RWPE2 (cell line): ENCODE measurements around the gene ALK.

ENCODE experiments used
- ATAC-seq: fragments of 200-7000 bp; cut with Tn5 transposase; 3 replicates; pipeline ENCODE4 v1.9.1; 2021; ENCODE audit warnings: low read depth
- DNase-seq: peaks from one replicate; pipeline ENCODE4 v3.0.0-alpha.2; 2020; ENCODE audit warnings: low spot score
- H3K27ac ChIP-seq: fragments of 450-650 bp; 2 replicates; pipeline ENCODE4 v1.5.1; 2017; ENCODE audit warnings: mild to moderate bottlenecking; ENCODE audit not compliant: poor library complexity, severe bottlenecking
- H3K27me3 ChIP-seq: fragments of 250-450 bp; sonication (Bioruptor Pico); 2 replicates; pipeline ENCODE4 v1.5.1; 2021; ENCODE audit warnings: mild to moderate bottlenecking, moderate library complexity; ENCODE audit not compliant: insufficient read depth, poor library complexity, severe bottlenecking
- H3K36me3 ChIP-seq: fragments of 250-450 bp; sonication (Bioruptor Pico); 2 replicates; pipeline ENCODE4 v1.5.1; 2020; ENCODE audit warnings: low read depth, mild to moderate bottlenecking, moderate library complexity
- H3K4me1 ChIP-seq: fragments of 250-450 bp; sonication (Bioruptor Pico); 2 replicates; pipeline ENCODE4 v1.5.1; 2021; ENCODE audit warnings: mild to moderate bottlenecking, moderate library complexity; ENCODE audit not compliant: insufficient read depth, poor library complexity, severe bottlenecking
- H3K4me3 ChIP-seq: fragments of 250-450 bp; sonication (Bioruptor Pico); 2 replicates; pipeline ENCODE4 v1.5.1; 2021; ENCODE audit warnings: mild to moderate bottlenecking, moderate library complexity; ENCODE audit not compliant: severe bottlenecking
- H3K9me3 ChIP-seq: fragments of 250-450 bp; sonication (Bioruptor Pico); 2 replicates; pipeline ENCODE4 v1.5.1; 2021; ENCODE audit warnings: mild to moderate bottlenecking, moderate library complexity; ENCODE audit not compliant: severe bottlenecking
- CTCF ChIP-seq: fragments of 450-650 bp; IDR thresholded peaks from one replicate; pipeline ENCODE4 v1.5.1; 2017; ENCODE audit warnings: mild to moderate bottlenecking, moderate library complexity; ENCODE audit not compliant: poor library complexity, severe bottlenecking

Gene ALK

DNA sequence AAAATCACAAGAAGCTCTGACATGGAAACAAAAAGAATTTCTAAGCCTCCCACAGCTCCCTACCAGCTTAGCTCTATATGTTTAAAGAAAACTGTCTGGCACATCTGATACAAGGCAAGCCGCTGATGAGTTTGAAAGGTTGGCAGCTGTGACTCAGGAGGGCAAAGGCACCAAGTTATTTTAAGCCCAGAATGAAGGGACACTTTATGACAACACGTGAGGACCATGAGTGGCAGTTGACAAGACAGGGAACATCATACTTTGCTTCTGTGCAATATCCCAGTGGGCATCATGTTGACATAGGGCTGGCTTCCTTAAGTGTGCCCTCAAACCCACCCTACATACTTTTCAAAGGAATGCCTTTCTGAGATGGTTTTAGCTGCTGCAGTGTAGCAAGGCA, 533.3 kb downstream of the ALK start:
- H3K4me1 ChIP-seq: no peaks in the 10 kb centered on the region
- H3K4me3 ChIP-seq: no peak overlapping the region
- no peaks in the 10 kb centered on the region for H3K36me3 ChIP-seq
- no peak for TF ChIP-seq CTCF
- no peaks in the 10 kb centered on the region for H3K27me3 ChIP-seq
- no peak overlapping the region for H3K27ac ChIP-seq
- DNase-seq (no peak), ATAC-seq (no peak)
- H3K9me3 ChIP-seq: no peaks in the 10 kb centered on the region

DNA sequence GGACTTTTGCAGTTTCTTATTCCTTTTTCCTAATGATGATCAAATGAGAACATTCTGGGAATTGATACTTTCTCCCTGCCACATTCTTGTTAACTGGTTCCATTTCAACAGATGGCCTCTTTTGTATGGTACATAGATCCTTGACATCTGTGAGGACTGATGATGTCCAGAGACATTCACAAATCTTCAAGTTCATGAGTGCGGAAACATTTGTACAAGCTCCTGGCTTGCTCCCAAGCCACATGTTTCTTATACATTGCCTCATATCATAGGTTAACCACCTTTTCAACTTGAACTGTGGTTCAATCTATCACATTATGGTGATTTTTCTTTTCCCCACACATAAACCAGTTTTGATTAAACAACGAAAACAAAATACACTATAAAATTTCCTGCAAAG, 538.9 kb downstream of the ALK start:
- H3K9me3 ChIP-seq: no peaks in the 10 kb centered on the region
- no peaks in the 10 kb centered on the region for H3K36me3 ChIP-seq
- no peak overlapping the region for H3K4me3 ChIP-seq
- ATAC-seq (no peak), DNase-seq (no peak)
- H3K27ac ChIP-seq: no peak overlapping the region
- no peaks in the 10 kb centered on the region for H3K4me1 ChIP-seq
- H3K27me3 ChIP-seq: no peaks in the 10 kb centered on the region
- no peak for TF ChIP-seq CTCF

DNA sequence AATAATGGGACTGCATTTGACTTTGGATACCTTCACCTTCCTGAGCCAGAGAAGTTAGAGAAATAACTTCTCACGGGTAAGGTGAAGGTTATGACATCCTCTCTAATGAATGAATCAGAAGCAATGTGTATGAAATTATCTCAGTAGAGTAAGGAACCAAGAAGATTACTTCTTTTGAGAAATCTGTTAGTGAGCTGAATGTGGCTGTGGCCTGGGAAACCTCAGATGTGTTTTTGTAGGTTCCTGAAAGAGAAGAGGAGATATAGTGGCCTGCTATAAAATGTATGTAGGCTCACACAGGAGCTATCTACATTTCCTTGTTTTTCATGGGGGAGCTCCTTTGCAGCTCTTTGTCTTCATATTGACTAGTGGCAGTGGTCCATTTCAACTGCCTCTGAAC, 543.6 kb downstream of the ALK start:
- H3K9me3 ChIP-seq: no peaks in the 10 kb centered on the region
- H3K27me3 ChIP-seq: no peaks in the 10 kb centered on the region
- no peak overlapping the region for H3K27ac ChIP-seq
- TF ChIP-seq CTCF: no peak
- ATAC-seq (no peak), DNase-seq (no peak)
- H3K36me3 ChIP-seq: no peaks in the 10 kb centered on the region
- no peak overlapping the region for H3K4me3 ChIP-seq
- H3K4me1 ChIP-seq: no peaks in the 10 kb centered on the region

DNA sequence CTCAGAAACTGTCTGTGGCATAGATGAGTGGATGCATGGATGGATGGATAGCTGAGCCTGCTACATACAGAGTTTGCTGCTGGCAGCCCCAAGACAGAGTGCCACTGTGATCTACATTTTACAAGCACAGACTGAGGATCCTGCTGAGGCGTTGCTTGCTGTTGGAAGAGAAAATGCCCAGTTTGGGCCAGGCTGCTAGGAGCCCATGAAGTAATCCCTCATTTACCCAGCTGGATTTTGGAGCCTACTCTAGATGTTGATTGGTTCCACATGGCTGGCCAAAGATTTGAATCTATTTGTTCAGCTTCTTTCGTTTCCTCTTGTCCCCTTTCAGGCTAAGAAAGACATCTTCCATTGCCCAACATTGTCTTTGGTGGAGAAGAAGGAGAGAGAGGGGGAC, 544.8 kb downstream of the ALK start:
- ATAC-seq (no peak), DNase-seq (no peak)
- H3K27ac ChIP-seq: no peak overlapping the region
- H3K36me3 ChIP-seq: no peaks in the 10 kb centered on the region
- H3K4me3 ChIP-seq: no peak overlapping the region
- TF ChIP-seq CTCF: no peak
- no peaks in the 10 kb centered on the region for H3K27me3 ChIP-seq
- H3K4me1 ChIP-seq: no peaks in the 10 kb centered on the region
- no peaks in the 10 kb centered on the region for H3K9me3 ChIP-seq

DNA sequence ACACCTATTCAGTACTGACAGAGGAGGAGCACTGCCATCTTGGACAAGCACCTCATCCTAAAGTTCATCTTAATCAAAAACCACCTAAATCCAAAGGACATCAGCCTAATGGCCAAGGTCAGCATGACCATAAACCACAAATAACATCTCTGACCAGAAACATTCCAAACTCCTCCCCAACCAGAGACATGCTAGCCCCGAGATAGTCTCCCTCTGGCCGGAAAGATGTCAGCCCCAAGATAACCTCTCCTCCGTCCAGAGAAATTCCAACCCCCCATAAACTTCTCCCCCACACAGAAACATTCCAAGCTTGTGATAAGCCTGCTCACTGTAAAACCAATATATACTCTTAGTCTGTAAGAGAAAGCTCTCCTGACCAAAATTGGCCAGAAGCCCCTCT, 545.5 kb downstream of the ALK start:
- no peaks in the 10 kb centered on the region for H3K36me3 ChIP-seq
- no peak overlapping the region for H3K4me3 ChIP-seq
- no peak for TF ChIP-seq CTCF
- no peaks in the 10 kb centered on the region for H3K27me3 ChIP-seq
- H3K4me1 ChIP-seq: no peaks in the 10 kb centered on the region
- no peak overlapping the region for H3K27ac ChIP-seq
- DNase-seq (no peak), ATAC-seq (no peak)
- no peaks in the 10 kb centered on the region for H3K9me3 ChIP-seq
